Loucy (cell line): Measurements from ENCODE around the gene C4B.

ENCODE experiments used
- CTCF ChIP-seq: fragments of 200-600 bp; sonication (generic); conservative IDR thresholded peaks from 2 replicates; pipeline ENCODE4 v1.5.1; 2014; ENCODE audit warnings: mild to moderate bottlenecking, antibody characterized with exemption, low read length
- EZH2phosphoT487 ChIP-seq: fragments of 200-600 bp; IDR thresholded peaks from 2 replicates; pipeline ENCODE4 v1.6.1; 2018; ENCODE audit warnings: antibody characterized with exemption, mild to moderate bottlenecking, moderate library complexity, borderline replicate concordance

- TF ChIP-seq CTCF, result no peak
- no peak for TF ChIP-seq EZH2phosphoT487
Observed at GRCh38 chr6:31978831-31979230, 35.8 kb upstream of the C4B start.
